CD4-positive, alpha-beta T cell treated with Interferon alpha-2 for 1 hour (primary cell): Measurements from ENCODE around the gene SLC12A7.
"Not testable (repeated sequence)": the region's sequence is repeated elsewhere in the genome, so short reads cannot be mapped to it uniquely, and the experiment has no call there.

ENCODE experiments used
- DNase-seq, 2 donors: peaks; one replicate each; pipeline ENCODE4 v3.0.0-alpha.2; 2020 to 2022

Gene SLC12A7

GRCh38 chr5:1108865-1109174, 3.0 kb downstream of the SLC12A7 start:
- no peak for DNase-seq

GRCh38 chr5:1108023-1108864, 3.6 kb downstream of the SLC12A7 start:
- DNase-seq, result no peak

- no peak for DNase-seq
These were observed 4.5 kb downstream of the SLC12A7 start for GRCh38 chr5:1107167-1108022.

- peak in 1 of 2 donors; percentile 29 for DNase-seq
These were observed 5.3 kb downstream of the SLC12A7 start for GRCh38 chr5:1106385-1107166.

- peak; percentile 56 to 58 for DNase-seq
These were observed 6.3 kb downstream of the SLC12A7 start for GRCh38 chr5:1105350-1106265.

- peak; percentile 36 to 60 for DNase-seq
These were observed 7.4 kb downstream of the SLC12A7 start for GRCh38 chr5:1104327-1105006.

- peak in 1 of 2 donors; percentile 20 for DNase-seq
These were observed 8.1 kb downstream of the SLC12A7 start for GRCh38 chr5:1103505-1104326.

- DNase-seq, result no peak
These were observed 8.8 kb downstream of the SLC12A7 start for GRCh38 chr5:1103093-1103492.

- no peak for DNase-seq
These were observed 9.7 kb downstream of the SLC12A7 start for GRCh38 chr5:1101961-1102713.

- no peak for DNase-seq
These were observed 10.9 kb downstream of the SLC12A7 start for GRCh38 chr5:1100664-1101574.

GRCh38 chr5:1099926-1100663, 11.8 kb downstream of the SLC12A7 start:
- DNase-seq, result no peak

GRCh38 chr5:1098986-1099597, 12.8 kb downstream of the SLC12A7 start:
- DNase-seq, result no peak

GRCh38 chr5:1097988-1098385, 13.9 kb downstream of the SLC12A7 start:
- DNase-seq, result not testable (repeated sequence)

- DNase-seq, result no peak
These were observed 14.4 kb downstream of the SLC12A7 start for GRCh38 chr5:1097381-1097987.

GRCh38 chr5:1096838-1097237, 15.0 kb downstream of the SLC12A7 start:
- DNase-seq, result no peak

GRCh38 chr5:1095990-1096363, 15.9 kb downstream of the SLC12A7 start:
- no peak for DNase-seq
